GM19372 (cell line): ENCODE measurements around the gene KANSL1.

Experiments
- ATAC-seq: cut with Tn5 transposase; IDR thresholded peaks from one replicate; pipeline ENCODE4 v1.9.1; 2021; ENCODE audit warnings: mild to moderate bottlenecking, low read depth, moderate library complexity; ENCODE audit not compliant: unreplicated experiment

The KANSL1 gene

GRCh38 chr17:46169913-46170638 lies 23.2 kb downstream of the KANSL1 start:
- ATAC-seq = no peak

DNA sequence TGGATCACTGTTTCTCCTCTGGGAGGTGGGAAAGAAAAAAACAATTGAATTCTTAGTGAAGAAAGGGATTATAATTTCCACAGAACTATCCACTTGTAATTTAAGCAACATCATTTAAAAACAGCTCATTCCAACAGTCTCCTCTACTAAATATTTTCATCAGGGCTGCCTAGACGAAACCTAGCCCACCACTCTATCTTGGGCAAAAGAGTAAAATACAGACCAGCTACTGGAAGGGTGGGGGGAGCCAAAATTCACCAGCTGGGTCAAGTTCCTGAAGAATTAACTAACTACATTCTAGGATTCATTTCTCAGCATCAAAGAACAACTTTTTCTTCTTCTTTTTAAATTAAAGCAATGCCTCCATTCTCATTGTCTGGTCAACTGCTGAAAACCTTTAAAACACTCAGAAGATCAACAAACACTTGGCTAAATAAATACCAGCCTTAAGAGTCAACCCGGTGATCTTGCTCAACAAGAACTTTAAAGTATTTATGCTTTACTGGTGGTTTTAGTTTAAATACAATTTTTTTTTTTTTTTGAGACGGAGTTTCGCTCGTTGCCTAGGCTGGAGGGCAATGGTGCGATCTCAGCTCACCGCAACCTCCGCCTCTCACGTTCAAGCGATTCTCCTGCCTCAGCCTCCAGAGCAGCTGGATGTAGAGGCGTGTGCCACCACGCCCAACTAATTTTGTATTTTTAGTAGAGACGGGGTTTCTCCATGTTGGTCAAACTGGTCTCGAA lies 25.2 kb downstream of the KANSL1 start:
- ATAC-seq = no peak

GRCh38 chr17:46167267-46167666 lies 26.0 kb downstream of the KANSL1 start:
- no peak for ATAC-seq

DNA sequence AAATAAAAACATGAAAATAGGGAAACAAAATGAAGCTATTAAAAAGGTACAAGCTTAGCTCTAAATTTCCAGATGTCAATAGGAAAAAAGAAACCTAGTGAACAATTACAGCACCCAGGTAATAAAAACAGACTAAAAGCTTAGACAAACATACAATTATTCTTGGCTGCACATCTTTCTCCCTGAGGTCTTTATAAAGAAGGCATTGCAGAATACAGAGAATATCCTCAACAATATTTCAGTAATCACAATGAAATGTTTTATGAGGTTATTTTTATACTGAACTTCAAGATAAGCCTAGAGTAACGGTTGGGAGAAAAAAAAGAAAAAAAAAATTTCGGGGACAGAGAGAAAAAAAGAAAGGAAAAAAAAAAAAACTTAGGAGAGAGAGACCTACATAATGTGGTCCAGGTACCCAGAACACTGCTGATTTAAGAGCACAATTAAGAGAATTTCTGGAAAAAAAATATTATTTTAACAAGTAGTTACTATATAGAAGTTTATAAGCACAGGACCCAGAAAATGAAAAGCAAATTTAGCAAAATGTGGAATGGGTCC lies 26.5 kb downstream of the KANSL1 start:
- ATAC-seq = no peak

DNA sequence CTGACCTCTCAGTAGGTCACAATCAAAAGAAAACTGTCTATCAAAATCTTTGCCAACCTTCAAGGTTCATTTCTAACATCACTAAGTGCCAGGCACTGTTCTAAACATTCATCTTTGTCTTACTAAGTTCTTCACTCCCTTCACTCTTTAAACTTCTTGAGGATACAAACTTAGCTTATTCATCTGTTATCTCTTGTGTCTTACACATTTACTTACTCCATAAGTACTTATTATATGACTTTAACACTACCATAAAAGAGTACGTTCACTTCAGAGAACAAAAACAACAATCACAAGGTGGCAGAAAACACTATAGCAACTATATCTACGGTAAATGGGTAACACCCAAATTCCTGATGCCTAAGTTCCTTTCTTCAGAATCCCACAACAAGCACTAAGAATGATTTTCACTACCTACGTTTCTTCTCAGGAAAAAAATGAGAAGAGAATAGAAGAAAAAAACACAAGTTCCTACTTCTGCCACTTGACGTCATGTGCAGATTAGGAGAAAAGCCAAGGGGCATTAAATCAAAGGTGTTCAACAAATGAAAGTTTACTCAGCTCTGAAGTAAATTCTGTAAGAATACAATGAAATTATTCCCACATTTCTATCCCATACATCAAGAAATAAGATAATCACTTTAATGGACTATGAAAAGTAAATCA lies 29.2 kb downstream of the KANSL1 start:
- no peak for ATAC-seq

GRCh38 chr17:46163316-46163715 lies 29.9 kb downstream of the KANSL1 start:
- ATAC-seq = no peak

GRCh38 chr17:46162866-46163265 lies 30.4 kb downstream of the KANSL1 start:
- no peak for ATAC-seq

DNA sequence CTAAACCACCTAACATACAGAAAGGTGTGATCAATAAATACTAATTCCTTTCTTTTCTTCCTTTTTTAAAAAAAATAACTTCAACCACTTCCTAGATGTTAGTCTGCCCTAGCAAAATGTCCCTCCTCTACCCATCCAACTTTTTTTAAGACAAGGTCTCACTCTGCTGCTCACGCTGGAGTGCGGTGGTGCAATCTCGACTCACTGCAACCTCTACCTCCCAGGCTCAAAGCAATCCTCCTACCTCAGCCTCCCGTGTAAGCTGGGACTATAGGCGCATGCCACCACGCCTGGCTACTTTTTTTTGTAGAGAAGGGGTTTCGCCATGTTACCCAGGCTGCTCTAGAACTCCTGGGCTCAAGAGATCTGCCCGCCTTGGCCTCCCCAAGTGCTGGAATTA lies 33.1 kb downstream of the KANSL1 start:
- ATAC-seq = no peak

DNA sequence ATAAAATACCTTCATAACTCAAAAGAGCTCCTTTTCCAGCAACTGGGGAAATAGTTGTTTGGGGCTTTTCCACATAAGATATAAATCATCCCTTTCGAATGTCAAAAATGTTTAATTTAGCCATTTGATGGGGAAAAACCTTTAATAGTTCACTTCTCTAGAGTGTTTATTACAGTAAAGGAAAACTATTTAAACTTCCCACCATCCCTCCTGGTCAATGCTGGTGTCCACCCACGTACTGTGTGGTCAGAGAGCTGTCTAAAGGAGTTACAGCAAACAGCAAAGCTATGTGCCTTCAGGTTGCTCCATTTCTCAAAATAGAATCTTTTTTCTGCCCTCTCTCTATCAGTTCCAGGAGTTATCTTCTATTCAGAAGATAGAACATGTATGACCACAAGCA lies 33.5 kb downstream of the KANSL1 start:
- no peak for ATAC-seq

- ATAC-seq = no peak
Measured at GRCh38 chr17:46158323-46159296, 34.6 kb downstream of the KANSL1 start.

DNA sequence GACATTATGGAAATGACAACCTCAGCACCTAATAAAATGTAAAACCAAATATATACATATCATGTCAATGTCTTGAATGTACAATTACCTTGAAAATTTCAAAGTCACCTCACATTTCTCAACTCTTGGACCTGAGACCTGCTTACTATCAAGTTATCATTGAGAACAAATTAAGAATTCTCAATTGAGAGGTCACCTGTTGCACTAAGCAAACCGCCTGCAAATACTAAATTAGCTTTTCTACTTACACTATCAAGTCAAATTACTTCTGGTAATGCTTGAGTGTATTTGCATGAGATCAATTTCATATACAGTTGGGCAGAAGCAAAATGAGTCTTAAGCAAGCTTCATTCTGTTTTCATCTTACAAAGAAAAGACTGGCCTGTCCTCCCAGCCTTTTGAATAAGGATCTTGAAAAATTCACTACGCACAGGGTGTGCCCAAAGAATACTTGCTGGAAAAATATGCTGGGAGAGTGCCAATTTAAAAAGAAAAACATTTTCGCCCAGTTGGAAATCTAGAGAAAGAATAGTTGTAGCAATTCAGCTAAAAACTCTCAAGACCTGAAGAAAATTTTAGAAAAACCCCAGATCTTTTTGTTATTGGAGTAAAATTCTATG lies 35.7 kb downstream of the KANSL1 start:
- no peak for ATAC-seq

- ATAC-seq = no peak
Measured at GRCh38 chr17:46154151-46154816, 38.9 kb downstream of the KANSL1 start.

DNA sequence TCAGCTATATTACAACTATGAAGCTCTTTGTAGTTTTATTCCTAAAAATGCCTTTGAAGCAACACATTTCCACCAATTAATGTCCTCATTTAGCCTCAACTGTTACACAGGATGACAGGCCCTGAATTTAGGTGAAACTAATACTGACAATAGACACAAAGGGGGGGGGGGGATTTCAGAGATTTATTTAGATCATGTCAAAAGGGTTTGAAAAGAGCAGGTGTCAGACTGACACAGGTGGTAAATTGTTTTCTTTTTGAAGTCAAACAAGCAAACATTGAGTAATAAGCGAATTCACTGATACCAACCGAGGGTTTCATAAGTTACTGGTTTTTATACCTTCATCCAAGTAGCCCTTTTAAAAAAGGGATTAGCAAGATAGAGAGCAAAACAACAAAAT lies 40.8 kb downstream of the KANSL1 start:
- no peak for ATAC-seq

DNA sequence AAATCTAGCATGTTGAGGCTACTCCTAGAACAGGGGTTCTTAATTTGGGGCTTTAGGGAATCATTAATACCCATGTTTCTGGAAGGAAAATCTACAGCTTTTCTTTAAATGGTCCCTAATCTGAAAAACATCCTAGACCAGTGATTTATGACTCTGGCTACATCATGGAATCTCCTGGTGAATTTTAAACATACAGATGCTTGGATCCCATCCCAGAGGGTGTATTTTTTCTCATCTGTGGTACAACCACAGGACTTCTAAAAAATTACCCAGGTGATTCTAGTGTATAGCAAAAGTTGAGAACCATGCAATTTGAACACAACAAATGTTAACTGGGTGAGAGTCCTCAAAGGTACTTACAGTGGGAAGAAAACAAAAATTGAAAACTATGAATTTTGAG lies 41.5 kb downstream of the KANSL1 start:
- ATAC-seq = no peak

DNA sequence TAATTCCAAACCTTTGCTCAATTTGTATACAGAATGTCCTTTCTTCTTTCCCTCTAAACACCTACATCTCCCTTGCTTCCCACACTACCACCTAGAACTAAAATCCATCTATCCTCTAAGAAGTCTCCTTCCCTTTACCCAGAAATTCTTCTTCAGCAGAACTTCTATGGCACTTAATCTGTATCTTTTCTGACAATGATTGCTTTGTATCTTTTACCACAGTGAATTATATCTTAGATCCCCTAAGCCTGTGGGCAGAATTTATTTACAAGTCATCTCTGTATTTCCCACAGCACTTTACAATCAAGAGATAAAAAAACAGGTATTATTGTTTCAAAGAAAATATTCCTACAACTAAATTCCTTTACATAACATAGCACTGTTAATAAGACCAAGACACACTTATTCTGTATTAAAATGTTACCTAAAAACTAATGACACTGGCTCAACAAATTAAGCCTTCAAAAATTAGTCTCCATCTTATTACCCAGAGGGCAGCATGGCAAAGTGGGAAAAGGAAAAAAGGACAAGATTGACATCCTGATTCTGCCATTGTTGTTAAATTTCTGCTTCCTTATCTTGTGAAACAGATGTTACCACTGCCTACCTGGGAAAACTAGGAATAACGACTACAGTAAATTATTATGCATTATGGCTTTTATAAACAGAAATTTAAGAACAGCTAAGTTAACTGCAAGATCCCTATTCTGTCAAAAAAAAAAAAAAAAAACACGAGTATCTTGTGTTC lies 42.8 kb downstream of the KANSL1 start:
- no peak for ATAC-seq

- ATAC-seq = no peak
Measured at GRCh38 chr17:46148247-46148646, 45.0 kb downstream of the KANSL1 start.

DNA sequence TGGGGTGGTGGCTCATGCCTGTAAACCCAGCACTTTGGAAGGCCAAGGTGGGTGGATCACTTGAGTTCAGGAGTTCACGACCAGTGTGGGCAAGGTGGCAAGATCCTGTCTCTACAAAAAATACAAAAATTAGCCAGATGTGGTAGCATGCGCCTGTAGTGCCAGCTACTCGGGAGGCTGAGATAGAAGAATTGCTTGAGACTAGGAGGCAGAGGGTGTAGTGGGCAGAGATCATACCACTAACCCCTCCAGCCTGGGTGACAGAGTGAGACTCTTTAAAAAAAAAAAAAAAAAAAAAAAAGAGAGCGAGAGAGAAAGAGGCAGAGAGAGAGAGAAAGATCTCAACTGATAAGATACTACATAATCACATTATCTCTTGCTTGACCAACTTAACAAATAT lies 45.9 kb downstream of the KANSL1 start:
- ATAC-seq = no peak

DNA sequence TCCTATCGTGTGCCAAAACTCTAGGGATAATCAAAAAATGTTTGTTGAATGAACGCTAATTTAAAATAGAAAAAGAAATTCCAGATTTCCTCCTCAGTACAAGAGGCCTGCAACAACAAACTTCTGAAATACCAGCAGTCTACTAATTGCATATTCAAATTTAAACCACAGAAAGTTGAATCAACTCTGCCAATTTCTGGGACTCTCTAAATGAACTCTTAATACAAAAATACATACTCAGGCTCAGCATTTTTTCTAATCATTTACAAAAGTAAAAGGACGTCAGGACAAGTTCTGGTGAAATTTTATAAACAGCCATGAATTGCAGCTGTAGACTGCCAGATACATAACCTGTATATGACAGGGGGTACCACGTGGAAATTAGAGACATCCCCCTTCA lies 49.0 kb downstream of the KANSL1 start:
- ATAC-seq = no peak
